Endothelial cell of umbilical vein (primary cell): ENCODE results near the gene FTSJ3. TPM values are rescaled to one million over a fixed set of nuclear protein-coding genes. Genes with fewer than 3 reads are reported as not detected.
A peak's percentile ranks its signal among the peaks of the same experiment; 100 is the strongest.

Experiments used
- BruUV-seq: library from RNA; stranded (reverse); fragments of 400-500 nt; replicated peaks from 2 replicates; lab custom pipeline; 2021; lab: Mats Ljungman, UMichigan
- CTCF ChIA-PET: fragments of 300-600, 350-600 bp; sonication (Branson Sonifier 250); formaldehyde crosslinking; loops from one replicate; lab custom pipeline; 2021; ENCODE audit warnings: antibody characterized with exemption, inconsistent platforms; lab: Charles Lee
- POLR2A ChIA-PET: fragments of 300-600, 350-600 bp; sonication (Branson Sonifier 250); formaldehyde crosslinking; loops from one replicate; lab custom pipeline; 2021; ENCODE audit warnings: antibody characterized with exemption, inconsistent platforms; lab: Charles Lee
- DNase-seq: peaks from one replicate; pipeline ENCODE4 v3.0.0-alpha.2; 2011; ENCODE audit warnings: low read depth, low spot score
- FAIRE-seq: peaks from 2 replicates; lab custom pipeline; 2011; peaks lifted over from hg19 to GRCh38; lab: Jason Lieb, UNC
- H2AFZ ChIP-seq: 2 replicates; pipeline ENCODE4 v1.6.0; 2012; ENCODE audit warnings: low read depth, low read length, control low read depth, inconsistent platforms
- H3K27ac ChIP-seq: 2 replicates; pipeline ENCODE4 v1.5.1; 2011; ENCODE audit warnings: low read depth, mild to moderate bottlenecking, control low read depth, low read length, moderate library complexity; ENCODE audit not compliant: insufficient read depth
- H3K27me3 ChIP-seq, 2 experiments: 2 replicates each; pipeline versions ENCODE4 v1.6.0 to v1.6.1; 2011; ENCODE audit warnings: low read length in 2 of 2, mixed read lengths in 1 of 2; ENCODE audit not compliant: control insufficient read depth in 2 of 2, insufficient read depth in 2 of 2
- H3K36me3 ChIP-seq, 2 experiments: 2 replicates in 1 of 2; 3 replicates in 1 of 2; pipeline ENCODE4 v1.5.1; 2011; ENCODE audit warnings: low read length in 2 of 2, mild to moderate bottlenecking in 1 of 2, moderate library complexity in 1 of 2; ENCODE audit not compliant: control insufficient read depth in 2 of 2, insufficient read depth in 2 of 2; ENCODE audit errors: extremely low read depth in 1 of 2
- H3K4me1 ChIP-seq: 3 replicates; pipeline ENCODE4 v1.5.1; 2011; ENCODE audit warnings: mild to moderate bottlenecking, low read length; ENCODE audit not compliant: control insufficient read depth, insufficient read depth; ENCODE audit errors: extremely low read depth
- H3K4me2 ChIP-seq: 2 replicates; pipeline ENCODE4 v1.6.1; 2011; ENCODE audit warnings: low read length, control low read depth, mixed read lengths; ENCODE audit not compliant: insufficient read depth
- H3K4me3 ChIP-seq, 3 experiments: fragments of 200-600 bp in 1 of 3; sonication (generic), shearing (Covaris generic) in 1 of 3; replicated peaks in 1 of 3; 2 replicates each; pipeline ENCODE4 v1.5.1; 2011 to 2016; ENCODE audit warnings: control low read depth in 3 of 3, low read length in 3 of 3, mild to moderate bottlenecking in 2 of 3, inconsistent platforms in 1 of 3, low read depth in 1 of 3, moderate library complexity in 1 of 3; ENCODE audit not compliant: insufficient read depth in 1 of 3
- H3K79me2 ChIP-seq: 2 replicates; pipeline ENCODE4 v1.6.0; 2012; ENCODE audit warnings: low read length, inconsistent platforms; ENCODE audit not compliant: control insufficient read depth, insufficient read depth
- H3K9ac ChIP-seq: replicated peaks from 2 replicates; pipeline ENCODE3; 2011; ENCODE audit warnings: low read length, control low read depth; ENCODE audit not compliant: insufficient read depth; ENCODE audit errors: extremely low read depth
- H3K9me1 ChIP-seq: replicated peaks from 3 replicates; pipeline ENCODE4 v1.6.0; 2011; ENCODE audit warnings: mild to moderate bottlenecking, low read length; ENCODE audit not compliant: control insufficient read depth, insufficient read depth; ENCODE audit errors: extremely low read depth
- H3K9me3 ChIP-seq: replicated peaks from 2 replicates; pipeline ENCODE4 v1.5.1; 2012; ENCODE audit warnings: low read length, inconsistent platforms; ENCODE audit not compliant: control insufficient read depth, insufficient read depth
- H4K20me1 ChIP-seq: replicated peaks from 2 replicates; pipeline ENCODE3; 2011; ENCODE audit warnings: mild to moderate bottlenecking, low read length; ENCODE audit not compliant: control insufficient read depth, insufficient read depth; ENCODE audit errors: extremely low read depth
- CTCF ChIP-seq, 2 donors: IDR thresholded peaks; 1 replicate in 1 of 2; 2 replicates in 1 of 2; pipeline ENCODE4 v1.5.1; 2011; ENCODE audit warnings: low read length in 2 of 2, mild to moderate bottlenecking in 2 of 2, moderate library complexity in 2 of 2, control low read depth in 1 of 2, inconsistent platforms in 1 of 2, low read depth in 1 of 2; ENCODE audit not compliant: insufficient read depth in 1 of 2; ENCODE audit errors: extremely low read depth in 1 of 2
- EZH2 ChIP-seq: IDR thresholded peaks from 2 replicates; pipeline ENCODE4 v1.6.1; 2012; ENCODE audit warnings: borderline replicate concordance, low read depth, mild to moderate bottlenecking, moderate library complexity, low read length, inconsistent platforms; ENCODE audit not compliant: severe bottlenecking
- FOS ChIP-seq: IDR thresholded peaks from 2 replicates; pipeline ENCODE4 v1.6.1; 2011; ENCODE audit warnings: mild to moderate bottlenecking, low read length, moderate library complexity, borderline replicate concordance; ENCODE audit not compliant: insufficient read depth
- GATA2 ChIP-seq: IDR thresholded peaks from 2 replicates; pipeline ENCODE4 v1.7.0; 2011; ENCODE audit warnings: low read depth, mild to moderate bottlenecking, moderate library complexity, mixed read lengths, low read length; ENCODE audit not compliant: insufficient read length, insufficient read depth
- JUN ChIP-seq: IDR thresholded peaks from 2 replicates; pipeline ENCODE4 v1.6.1; 2011; ENCODE audit warnings: borderline replicate concordance, low read depth; ENCODE audit not compliant: insufficient read length, insufficient read depth
- MYC ChIP-seq: IDR thresholded peaks from one replicate; pipeline ENCODE4 v1.6.1; 2011; ENCODE audit warnings: mild to moderate bottlenecking, low read depth, low read length
- POLR2A ChIP-seq: IDR thresholded peaks from 2 replicates; pipeline ENCODE4 v1.6.1; 2012; ENCODE audit warnings: low read depth, mild to moderate bottlenecking, control low read depth, low read length
- POLR2AphosphoS5 ChIP-seq: IDR thresholded peaks from 2 replicates; pipeline ENCODE4 v1.6.1; 2012; ENCODE audit warnings: low read depth, mild to moderate bottlenecking, control low read depth, low read length, moderate library complexity; ENCODE audit not compliant: insufficient read depth
- dilution Hi-C: fragments of 300-500 bp; cut with MboI; formaldehyde crosslinking; loops from one replicate; pipeline ENCODE4 v1.15.0; 2019; ENCODE audit warnings: low sequenced_read_pairs; ENCODE audit not compliant: extremely low pct_ligation_motif_present
- intact Hi-C: fragments of 100-400 bp; cut with micrococcal nuclease; formaldehyde crosslinking; loops from one replicate; pipeline ENCODE4 v1.10.0; 2022
- polyA plus RNA-seq, 4 experiments: library from polyadenylated mRNA; depleted of rRNA in 3 of 4; stranded (reverse) in 3 of 4; unstranded in 1 of 4; fragments of >200 nt; gene quantifications; 2 replicates each; pipeline versions ENCODE4 v1.2.1 to v1.2.3, GENCODE V29; 2011 to 2012; ENCODE audit warnings: missing spikeins in 1 of 4
- total RNA-seq: library from RNA; stranded (reverse); gene quantifications from 2 replicates; pipeline ENCODE4 v1.2.3, GENCODE V29; 2021
- TF ChIP-seq, protein P1 (sequence below): IDR thresholded peaks from 2 replicates; pipeline ENCODE4 v1.6.1; 2011; ENCODE audit not compliant: insufficient read depth, insufficient read length

The FTSJ3 gene
- total and polyA plus RNA-seq, 2 donors (not counting 3 experiments of a cell fraction or from before 2014, with no cell fraction given), result 42.1 to 60.2 TPM

DNA sequence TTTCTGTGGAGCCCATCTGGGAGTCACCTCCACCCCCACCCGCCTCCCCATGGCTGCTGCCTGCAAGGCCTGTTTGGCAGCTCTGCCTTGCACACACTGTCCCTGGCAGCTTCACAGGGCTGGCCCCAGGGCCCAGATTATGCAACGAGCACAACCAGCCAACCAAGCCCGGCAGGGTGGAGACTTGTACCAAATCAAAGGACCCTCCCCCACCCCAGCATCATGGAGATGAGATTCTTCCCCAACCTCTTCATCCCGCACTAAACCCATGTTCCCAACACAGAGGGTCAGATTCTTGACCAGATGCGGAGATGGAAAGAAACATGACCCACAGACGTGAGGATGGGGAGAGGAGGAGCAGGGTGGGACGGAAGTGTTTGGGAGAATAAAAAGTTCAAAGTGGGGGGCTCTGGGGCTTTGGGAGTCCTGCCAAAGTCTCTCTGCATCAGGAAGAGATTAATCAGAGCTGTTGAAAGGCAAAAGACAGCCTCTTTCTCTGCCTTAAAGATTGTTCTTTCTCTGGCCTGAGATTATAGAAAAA is 11.2 kb upstream of the FTSJ3 start:
- Histone ChIP-seq H3K4me2 (no peak overlapping the region), H3K27ac (no peak overlapping the region), H3K36me3 (peaks cover 5 to 12% of the 10 kb centered on the region in 2 experiments), H3K4me1 (peaks cover 21% of the 10 kb centered on the region), H3K9ac (no peak overlapping the region), H3K4me3 (no peak overlapping the region), H3K9me3 (no peaks in the 10 kb centered on the region), H3K27me3 (no peaks in the 10 kb centered on the region), H3K79me2 (peaks cover 43% of the 10 kb centered on the region), H3K9me1 (no peaks in the 10 kb centered on the region), H2AFZ (no peak overlapping the region), H4K20me1 (no peaks in the 10 kb centered on the region)
- ChIA-PET CTCF (interaction anchor here (0.9 kb wide), 1 partner anchor 27 kb away, joined by 3 read pairs; no protein-coding TSS in a partner anchor), POLR2A (no interaction called here)
- dilution Hi-C loops, result no loop called here
- TF ChIP-seq EZH2 (no peak), JUN (no peak)
- no peak for DNase-seq
- FAIRE-seq, result peak; percentile 44
- BruUV-seq, result no TSS peak
- intact Hi-C loops, result no loop called here

GRCh38 chr17:63837962-63838600 is 10.6 kb upstream of the FTSJ3 start:
- intact Hi-C loops, result no loop called here
- no peak overlapping the region for H2AFZ ChIP-seq
- DNase-seq (no peak), FAIRE-seq (no peak)
- peaks cover 6 to 17% of the 10 kb centered on the region in 2 experiments for H3K36me3 ChIP-seq
- ChIA-PET CTCF (interaction anchor here (0.9 kb wide), 1 partner anchor 28 kb away, joined by 3 read pairs; no protein-coding TSS in a partner anchor), POLR2A (no interaction called here)
- no peak overlapping the region for H3K4me3 ChIP-seq
- no peaks in the 10 kb centered on the region for H3K27me3 ChIP-seq
- BruUV-seq, result no TSS peak
- peaks cover 17% of the 10 kb centered on the region for H3K4me1 ChIP-seq
- H3K9ac ChIP-seq, result no peak overlapping the region
- no peaks in the 10 kb centered on the region for H3K9me3 ChIP-seq
- no peak overlapping the region for H3K4me2 ChIP-seq
- H3K27ac ChIP-seq, result no peak overlapping the region
- no peaks in the 10 kb centered on the region for H3K9me1 ChIP-seq
- H3K79me2 ChIP-seq, result peaks cover 43% of the 10 kb centered on the region
- TF ChIP-seq POLR2AphosphoS5, result no peak
- TF ChIP-seq GATA2, result no peak
- no peak for TF ChIP-seq EZH2
- TF ChIP-seq JUN, result no peak
- no peak for TF ChIP-seq POLR2A
- no peak for TF ChIP-seq MYC
- TF ChIP-seq, protein P1, sequence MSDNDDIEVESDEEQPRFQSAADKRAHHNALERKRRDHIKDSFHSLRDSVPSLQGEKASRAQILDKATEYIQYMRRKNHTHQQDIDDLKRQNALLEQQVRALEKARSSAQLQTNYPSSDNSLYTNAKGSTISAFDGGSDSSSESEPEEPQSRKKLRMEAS, result no peak
- no peak for TF ChIP-seq FOS
- no peak for TF ChIP-seq CTCF (IDR thresholded peaks at IDR 0.05; ENCODE audit: extremely low read depth in 1 of 2, insufficient read depth in 1 of 2, low read depth in 1 of 2, low read length in 2 of 2)
- no peaks in the 10 kb centered on the region for H4K20me1 ChIP-seq
- dilution Hi-C loops, result no loop called here
